Motor neuron (in vitro differentiated cells): ENCODE results near the gene PTPRM. TPM values are rescaled to one million over a fixed set of nuclear protein-coding genes. Genes with fewer than 3 reads are reported as not detected.

Experiments used
- ATAC-seq, 8 experiments: fragments of 200-7000 bp; cut with Tn5 transposase; replicated peaks in 6 of 8; 2 replicates each; pipeline ENCODE4 v1.8.0; 2021; ENCODE audit warnings: mild to moderate bottlenecking in 8 of 8, moderate library complexity in 8 of 8
- H3K27ac ChIP-seq, 2 donors: fragments of 250-450 bp; sonication (Bioruptor Pico); 2 replicates each; pipeline ENCODE4 v1.9.0; 2021; ENCODE audit warnings: antibody characterized with exemption in 2 of 2, mild to moderate bottlenecking in 2 of 2, moderate library complexity in 1 of 2
- H3K4me1 ChIP-seq, 2 donors: fragments of 250-450 bp; sonication (Bioruptor Pico); replicated peaks in 1 of 2; 2 replicates each; pipeline ENCODE4 v1.6.1; 2021; ENCODE audit warnings: antibody characterized with exemption in 2 of 2, mild to moderate bottlenecking in 2 of 2, moderate library complexity in 1 of 2
- H3K4me3 ChIP-seq, 5 donors: fragments of 250-450 bp; sonication (Bioruptor Pico); 2 replicates each; pipeline ENCODE4 v1.9.0; 2021; ENCODE audit warnings: antibody characterized with exemption in 5 of 5, mild to moderate bottlenecking in 5 of 5, moderate library complexity in 4 of 5
- WGBS, 10 experiments: fragments of 450-650 bp; shearing (Covaris generic); methylation state at CpG; one replicate each; pipeline ENCODE4 v1.0.0; 2022; 5-methylcytosine and 5-hydroxymethylcytosine counted together
- in situ Hi-C, 9 experiments: fragments of 400-800 bp; cut with MboI; loops; one replicate each; pipeline ENCODE4 v1.15.0; 2021; ENCODE audit warnings: low sequenced_read_pairs in 9 of 9, low pct_unique_long_range_greater_than_20kb in 2 of 9; ENCODE audit not compliant: unreplicated experiment in 9 of 9
- total RNA-seq, 8 experiments: library from RNA; unstranded; fragments of 300-600 nt; gene quantifications; 2 replicates each; pipeline versions ENCODE4 v1.2.3 to v1.2.4, GENCODE V29; 2022

PTPRM gene
- total RNA-seq, 8 experiments from 2014 or later = 12.9 to 106 (median 66.9) TPM

DNA sequence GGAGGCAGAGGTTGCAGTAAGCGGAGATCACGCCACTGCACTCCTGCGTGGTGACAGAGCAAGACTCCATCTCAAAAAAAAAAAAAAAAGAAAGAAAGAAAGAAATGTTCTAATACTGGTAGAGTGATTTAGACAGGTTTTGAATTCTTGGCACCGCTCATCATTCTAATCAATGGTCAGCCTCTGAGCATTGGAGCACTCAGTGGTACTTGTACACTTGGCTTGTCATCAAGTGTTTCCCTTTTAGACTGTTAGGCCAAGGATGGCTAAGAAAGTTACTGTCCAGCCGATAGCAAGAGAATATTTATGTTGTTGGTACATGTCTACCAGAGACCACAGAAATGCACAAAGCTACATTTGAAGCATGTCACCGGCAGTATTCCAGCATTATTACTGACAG, 598.0 kb downstream of the PTPRM start:
- no peak overlapping the region for H3K4me3 ChIP-seq
- peaks cover 3 to 14% of the 10 kb centered on the region in 2 donors for H3K4me1 ChIP-seq
- in situ Hi-C loops = no loop called here
- H3K27ac ChIP-seq = no peak overlapping the region
- WGBS, 10 experiments = 87 to 100% (median 94%) methylated on average over 1 to 5 of the region's 6 CpGs; no CpG with 5 or more reads in 2 of the 10 experiments
- ATAC-seq = no peak

DNA sequence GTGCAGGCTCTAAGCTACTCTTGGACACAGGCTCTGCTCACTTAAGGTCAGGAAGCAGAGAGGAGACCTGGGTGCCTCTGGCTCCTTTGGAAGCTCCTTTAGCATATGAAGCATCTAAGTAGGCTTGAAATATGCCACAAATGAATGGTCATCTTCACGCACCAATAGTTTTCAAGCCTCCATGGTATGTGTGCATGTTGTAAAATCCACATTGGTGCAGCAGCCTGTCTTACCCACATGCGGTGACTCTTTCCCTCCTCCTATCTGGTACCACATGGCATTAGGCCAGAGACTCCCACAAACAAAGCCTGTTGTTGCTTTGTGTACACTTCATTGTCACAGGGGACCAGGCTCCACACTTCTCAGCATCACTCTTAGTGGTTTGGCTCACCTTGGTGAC, 599.9 kb downstream of the PTPRM start:
- in situ Hi-C loops = no loop called here
- peaks cover 15 to 23% of the 10 kb centered on the region in 2 donors for H3K4me1 ChIP-seq
- no peak for ATAC-seq
- H3K27ac ChIP-seq = no peak overlapping the region
- 67 to 100% (median 100%) methylated on average over 1 to 2 of the region's 2 CpGs; no CpG with 5 or more reads in 4 of the 10 experiments for WGBS, 10 experiments
- no peak overlapping the region for H3K4me3 ChIP-seq

DNA sequence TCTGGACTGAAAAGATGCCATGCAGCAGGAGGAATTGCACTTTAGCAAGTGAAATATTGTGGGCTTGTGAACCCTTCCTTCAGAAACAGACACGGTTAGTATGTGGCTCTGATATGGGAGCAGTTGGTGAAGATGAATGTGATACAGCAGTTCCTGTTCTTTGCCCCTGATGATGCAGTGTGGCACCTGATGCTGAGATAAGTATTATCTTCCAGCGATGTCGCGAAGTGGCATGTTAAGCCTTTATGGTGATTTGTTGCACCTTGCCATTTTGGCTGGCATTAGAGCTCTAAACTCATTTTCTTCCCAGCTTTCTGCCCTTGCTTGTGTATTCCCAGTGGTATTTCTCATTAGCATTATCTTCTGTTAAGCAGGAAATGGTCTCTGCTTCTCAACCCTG, 600.6 kb downstream of the PTPRM start:
- H3K27ac ChIP-seq = no peak overlapping the region
- no peak overlapping the region for H3K4me3 ChIP-seq
- 83 to 100% (median 100%) methylated on average over 1 to 4 of the region's 4 CpGs; no CpG with 5 or more reads in 3 of the 10 experiments for WGBS, 10 experiments
- H3K4me1 ChIP-seq = peaks cover 15 to 23% of the 10 kb centered on the region in 2 donors
- ATAC-seq = no peak
- in situ Hi-C loops = no loop called here

DNA sequence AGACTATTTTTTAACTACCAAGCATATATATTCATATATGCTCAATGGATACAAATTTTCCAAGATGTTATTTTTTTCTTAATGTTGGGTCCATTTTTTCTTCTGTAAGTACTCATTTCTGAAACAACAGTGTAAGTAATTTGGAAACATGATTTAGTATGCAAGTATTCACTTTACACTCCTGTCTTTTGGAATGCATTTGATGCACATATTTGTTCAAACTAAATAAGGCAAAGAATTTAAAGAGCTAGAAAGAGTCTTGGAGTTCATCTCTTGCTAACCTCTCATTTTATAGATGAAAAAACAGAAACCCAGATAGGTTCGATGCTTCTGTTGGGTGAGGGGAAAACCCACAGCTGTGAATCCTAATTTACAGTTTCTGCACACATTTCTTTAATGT, 602.6 kb downstream of the PTPRM start:
- in situ Hi-C loops = no loop called here
- no peak overlapping the region for H3K27ac ChIP-seq
- 40 to 100% (median 100%) methylated on average over 1 of the region's 1 CpG; no CpG with 5 or more reads in 4 of the 10 experiments for WGBS, 10 experiments
- peak in 3 of 8 experiments; percentile 18 to 61 (median 56) for ATAC-seq
- H3K4me3 ChIP-seq = no peak overlapping the region
- H3K4me1 ChIP-seq = peaks cover 21 to 37% of the 10 kb centered on the region in 2 donors

DNA sequence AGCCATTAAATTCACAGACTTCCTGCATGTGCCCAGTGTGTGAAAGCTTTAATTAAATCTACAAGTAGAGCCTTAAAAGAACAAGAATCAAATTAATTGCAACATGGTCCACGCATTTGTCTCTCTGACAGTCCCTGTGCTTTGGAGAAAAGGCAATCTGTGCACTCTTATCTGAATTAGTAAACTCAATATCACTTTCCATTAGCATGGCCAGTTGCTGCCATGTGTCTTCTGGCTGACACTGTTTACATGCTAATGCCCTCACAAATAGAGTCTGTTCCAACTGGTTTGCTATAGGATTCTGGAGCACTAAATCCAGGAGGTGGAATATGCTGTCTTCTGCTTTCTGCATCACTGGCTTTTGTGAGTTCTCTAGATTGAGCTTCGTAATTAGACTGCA, 607.7 kb downstream of the PTPRM start:
- H3K27ac ChIP-seq = peak overlapping the region; percentile 3 to 25
- ATAC-seq = peak in 5 of 8 experiments; percentile 80 to 89 (median 85)
- H3K4me1 ChIP-seq = peaks cover 52 to 68% of the 10 kb centered on the region in 2 donors
- H3K4me3 ChIP-seq = no peak overlapping the region
- in situ Hi-C loops = no loop called here
- 19 to 80% (median 50%) methylated on average over 1 to 2 of the region's 2 CpGs; no CpG with 5 or more reads in 3 of the 10 experiments for WGBS, 10 experiments

DNA sequence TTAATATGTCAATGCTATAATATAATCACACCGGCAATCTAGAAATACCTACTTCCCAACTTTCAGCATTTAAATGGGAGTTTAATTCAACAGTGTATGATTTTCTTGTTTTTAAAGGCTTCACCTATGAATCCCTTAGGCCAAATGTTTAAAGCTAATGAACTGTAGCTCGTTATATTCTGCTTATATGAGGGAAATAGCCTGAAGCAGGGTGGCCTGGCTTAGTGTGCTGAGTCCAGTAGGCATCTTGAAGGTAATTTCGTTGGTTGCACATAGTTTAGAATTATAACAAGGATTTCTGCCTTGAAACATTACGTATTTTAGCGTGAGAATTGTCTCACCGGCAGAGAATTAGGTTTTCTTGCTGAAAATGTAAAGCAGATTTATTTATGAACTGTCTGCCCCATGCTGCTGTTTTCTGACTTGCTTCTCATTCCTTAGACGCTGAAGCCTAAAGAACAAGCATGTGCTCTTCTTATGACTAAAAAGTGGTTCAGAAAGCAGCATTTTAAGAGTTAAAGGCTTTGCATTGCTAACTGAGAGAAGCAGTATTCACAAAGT, 608.5 kb downstream of the PTPRM start:
- ATAC-seq = no peak

DNA sequence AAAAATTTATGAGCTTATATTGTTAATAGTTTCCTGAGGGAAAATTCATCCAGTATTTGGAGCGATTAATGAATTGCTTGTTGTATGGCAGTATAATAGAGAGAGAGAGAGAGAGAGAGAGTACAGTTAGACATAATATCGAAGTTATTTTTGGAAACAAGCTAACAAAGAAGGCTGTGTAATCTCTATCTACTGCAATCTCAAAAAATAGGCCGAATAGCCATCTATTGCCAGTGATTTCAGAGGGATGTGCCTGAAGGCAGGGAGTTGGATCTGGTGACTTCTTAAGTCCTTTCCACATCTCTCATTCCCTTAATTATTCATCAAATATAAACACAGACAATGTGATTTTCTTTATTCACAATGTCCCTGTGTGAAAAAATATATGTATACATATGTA, 609.0 kb downstream of the PTPRM start:
- Histone ChIP-seq H3K4me3 (no peak overlapping the region), H3K27ac (peak overlapping the region in 1 of 2 donors; percentile 25), H3K4me1 (peaks cover 41 to 55% of the 10 kb centered on the region in 2 donors)
- in situ Hi-C loops = no loop called here
- WGBS, 10 experiments = 21 to 82% (median 75%) methylated on average over 2 to 3 of the region's 3 CpGs
- peak; percentile 7 to 64 (median 30) for ATAC-seq

More for the DNA sequence above, 608.5 kb downstream of the PTPRM start:
- Histone ChIP-seq H3K4me1 (peaks cover 46 to 60% of the 10 kb centered on the region in 2 donors), H3K27ac (peak overlapping the region; percentile 25 to 41), H3K4me3 (no peak overlapping the region)
- WGBS, 10 experiments = 45 to 92% (median 74%) methylated on average over 4 to 7 of the region's 7 CpGs
- in situ Hi-C loops = no loop called here

DNA sequence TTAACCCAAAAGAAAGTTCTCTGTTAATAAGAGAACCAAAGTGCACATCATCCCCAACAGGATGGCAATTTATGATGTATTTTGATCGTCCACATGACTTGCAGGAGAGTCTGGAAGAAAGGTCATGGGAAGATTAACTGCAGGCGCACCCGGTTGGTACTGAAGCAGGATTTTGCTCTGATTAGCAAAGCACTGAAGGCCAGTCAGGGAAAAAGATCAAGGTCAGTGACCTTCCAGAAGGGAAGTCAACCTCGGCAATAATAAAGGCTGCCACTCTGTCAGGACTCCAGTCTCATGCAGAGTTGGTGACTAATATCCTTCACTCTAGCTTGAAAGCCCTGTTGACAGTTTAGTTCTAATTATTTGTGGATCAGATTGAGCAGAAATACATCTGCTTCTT, 609.4 kb downstream of the PTPRM start:
- Histone ChIP-seq H3K27ac (peak overlapping the region in 1 of 2 donors; percentile 25), H3K4me3 (no peak overlapping the region), H3K4me1 (peaks cover 39 to 52% of the 10 kb centered on the region in 2 donors)
- ATAC-seq = peak in 7 of 8 experiments; percentile 31 to 65 (median 45)
- in situ Hi-C loops = no loop called here
- 0 to 100% (median 11%) methylated on average over 1 to 4 of the region's 4 CpGs for WGBS, 10 experiments

DNA sequence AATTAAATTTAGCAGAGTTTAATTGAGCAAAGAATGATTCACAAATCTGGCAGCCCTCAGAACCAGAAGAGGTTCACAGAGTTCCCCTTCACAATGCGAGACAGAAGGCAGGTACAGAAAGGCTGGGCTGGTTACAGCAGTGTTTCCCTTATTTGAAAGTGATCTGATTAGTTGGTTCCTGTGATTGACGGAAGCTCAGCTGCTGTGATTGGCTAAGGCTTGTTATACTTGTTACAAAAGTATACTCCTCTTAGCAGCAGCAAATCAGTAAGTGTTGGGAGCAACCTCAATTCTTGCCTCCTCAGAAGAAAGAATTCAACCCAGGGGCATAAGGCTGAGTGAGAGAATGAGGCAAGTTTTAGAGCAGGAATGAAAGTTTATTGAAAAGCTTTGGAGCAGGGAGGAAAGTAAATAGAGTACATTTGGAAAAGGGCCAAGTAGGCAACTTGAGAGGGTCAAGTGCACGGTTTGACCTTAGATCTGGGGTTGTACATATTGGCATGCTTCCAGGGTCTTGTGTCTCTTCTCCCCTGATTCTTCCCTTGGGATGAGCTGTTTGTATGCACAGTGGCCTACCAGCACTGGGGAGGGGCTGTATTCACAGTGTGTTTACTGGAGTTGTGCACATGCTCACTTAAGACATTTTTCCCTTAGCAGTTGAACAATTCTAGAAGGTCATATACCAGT, 610.4 kb downstream of the PTPRM start:
- Histone ChIP-seq H3K4me3 (no peak overlapping the region), H3K4me1 (peaks cover 39 to 52% of the 10 kb centered on the region in 2 donors), H3K27ac (peak overlapping the region in 1 of 2 donors; percentile 3)
- in situ Hi-C loops = no loop called here
- ATAC-seq = peak; percentile 6 to 81 (median 41)
- WGBS, 10 experiments = 54 to 94% (median 67%) methylated on average over 1 to 3 of the region's 3 CpGs; no CpG with 5 or more reads in 1 of the 10 experiments

DNA sequence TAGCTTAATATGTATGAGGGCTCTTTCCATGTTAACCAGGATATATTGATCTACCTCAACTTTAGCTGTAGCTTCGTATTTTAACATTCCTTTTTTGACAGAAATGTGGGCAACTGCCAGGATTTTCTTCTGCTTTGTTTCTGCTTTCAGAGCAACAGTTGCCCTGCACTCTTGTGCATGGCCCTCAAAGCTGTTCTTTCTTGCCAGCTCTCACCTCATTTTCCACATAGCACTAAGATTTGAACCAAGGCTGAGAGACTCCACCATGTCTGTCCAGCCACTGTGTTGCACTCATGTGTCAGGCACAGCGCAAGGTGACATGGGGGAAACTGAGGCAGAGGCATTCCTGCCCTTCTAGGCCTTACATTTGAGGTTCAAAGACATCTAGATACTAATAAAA, 619.3 kb downstream of the PTPRM start:
- 40 to 100% (median 86%) methylated on average over 1 to 2 of the region's 2 CpGs; no CpG with 5 or more reads in 1 of the 10 experiments for WGBS, 10 experiments
- Histone ChIP-seq H3K4me1 (peaks cover 0 to 4% of the 10 kb centered on the region in 2 donors), H3K27ac (no peak overlapping the region), H3K4me3 (no peak overlapping the region)
- no peak for ATAC-seq
- in situ Hi-C loops = no loop called here

DNA sequence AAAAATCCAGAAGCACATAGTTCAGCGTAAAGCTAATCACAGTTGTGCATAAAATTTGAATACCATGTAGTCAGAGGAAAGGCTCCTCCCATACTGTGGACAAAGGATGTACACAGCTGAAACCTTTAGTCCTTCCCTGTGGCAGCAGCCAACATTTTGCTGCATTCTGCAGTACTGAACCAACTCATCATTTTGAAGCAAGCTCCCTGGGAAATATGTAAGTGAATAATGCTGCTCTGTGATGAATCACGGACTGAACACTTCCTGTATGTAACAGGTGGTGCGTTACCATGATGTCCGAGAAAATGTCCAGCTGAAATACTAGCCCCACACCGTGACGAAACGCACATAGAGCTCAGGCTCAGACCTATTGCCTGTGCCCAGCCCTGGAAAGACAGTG, 621.1 kb downstream of the PTPRM start:
- WGBS, 10 experiments = 63 to 100% (median 90%) methylated on average over 1 to 7 of the region's 7 CpGs; no CpG with 5 or more reads in 1 of the 10 experiments
- Histone ChIP-seq H3K4me3 (no peak overlapping the region), H3K4me1 (peaks cover under 1 to 4% of the 10 kb centered on the region in 2 donors), H3K27ac (no peak overlapping the region)
- ATAC-seq = peak; percentile 80 to 98 (median 87)
- in situ Hi-C loops = no loop called here

DNA sequence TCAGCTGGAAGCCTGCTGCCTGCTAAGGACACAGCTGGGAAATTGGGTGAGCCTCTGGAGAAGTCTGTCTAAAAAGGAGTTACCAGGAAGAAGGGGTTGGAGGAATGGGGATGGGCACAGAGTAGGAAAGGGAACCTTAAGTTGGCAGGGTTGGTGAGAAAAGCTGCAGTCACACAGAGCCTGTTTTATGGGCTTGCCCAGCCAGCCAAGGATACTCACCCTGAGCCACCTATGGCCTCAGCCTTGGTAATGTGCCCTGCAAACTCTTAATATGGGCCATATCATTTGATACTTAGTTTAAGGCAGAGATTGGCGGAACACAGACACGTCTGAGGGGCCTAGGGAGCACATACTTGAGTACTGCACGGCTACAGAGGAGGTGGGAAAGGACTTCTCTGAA, 623.9 kb downstream of the PTPRM start:
- whole genome bisulfite sequencing, 10 experiments = 94 to 100% (median 100%) methylated on average over 1 to 3 of the region's 3 CpGs; no CpG with 5 or more reads in 6 of the 10 experiments
- no peak for ATAC-seq
- Histone ChIP-seq H3K4me3 (no peak overlapping the region), H3K27ac (no peak overlapping the region), H3K4me1 (peaks cover 15 to 17% of the 10 kb centered on the region in 2 donors)
- in situ Hi-C loops = no loop called here

DNA sequence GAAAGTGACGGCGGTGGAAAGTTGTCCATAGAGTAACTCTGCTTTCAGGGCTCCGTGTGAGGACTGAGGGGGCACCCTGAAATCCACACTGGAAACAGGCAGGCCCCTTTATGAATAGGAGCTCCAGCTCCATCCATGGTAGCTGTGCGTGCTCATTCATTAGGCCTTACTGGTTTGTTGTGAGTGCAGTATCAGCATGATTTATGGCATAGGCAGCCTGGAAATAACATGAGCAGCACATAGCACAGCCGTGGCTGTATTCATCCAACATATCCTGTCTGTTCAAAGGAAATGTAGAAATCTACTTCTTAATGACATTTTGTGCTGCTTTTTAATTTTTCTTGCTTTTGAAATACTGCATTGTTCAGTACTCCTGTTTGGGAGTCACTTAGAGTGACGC, 627.3 kb downstream of the PTPRM start:
- peaks cover 17 to 21% of the 10 kb centered on the region in 2 donors for H3K4me1 ChIP-seq
- peak in 5 of 8 experiments; percentile 96 to 100 (median 99) for ATAC-seq
- H3K27ac ChIP-seq = peak overlapping the region in 1 of 2 donors; percentile 28
- H3K4me3 ChIP-seq = no peak overlapping the region
- 50 to 100% (median 80%) methylated on average over 1 to 5 of the region's 6 CpGs; no CpG with 5 or more reads in 1 of the 10 experiments for WGBS, 10 experiments
- in situ Hi-C loops = no loop called here
